HCT116 (cell line): ENCODE results near the gene ITGA1. TPM values are rescaled to one million over a fixed set of nuclear protein-coding genes. Genes with fewer than 3 reads are reported as not detected.

Experiments
- CTCF ChIP-seq, 3 experiments: fragments of 200-600 bp in 1 of 3; sonication (generic) in 1 of 3; IDR thresholded peaks in 2 of 3; conservative IDR thresholded peaks in 1 of 3; 2 replicates each; pipeline ENCODE4 v1.5.1; 2012 to 2017; ENCODE audit warnings: low read depth in 2 of 3, low read length in 2 of 3, antibody characterized with exemption in 1 of 3, borderline replicate concordance in 1 of 3, control low read depth in 1 of 3, mild to moderate bottlenecking in 1 of 3, mixed read lengths in 1 of 3, mixed run types in 1 of 3, moderate library complexity in 1 of 3; ENCODE audit not compliant: insufficient read depth in 1 of 3
- total RNA-seq: library from RNA; stranded (reverse); gene quantifications from one replicate; pipeline ENCODE4 v1.2.1, GENCODE V29; 2021; ENCODE audit not compliant: unreplicated experiment

The ITGA1 gene
- total RNA-seq, 1 experiment from 2014 or later, result 1.8 TPM

GRCh38 chr5:53008751-53009150 lies 221.0 kb downstream of the ITGA1 start (continued):
- TF ChIP-seq CTCF (IDR thresholded peaks at IDR 0.05 in 2 of 3, conservative IDR thresholded peaks at IDR 0.05 in 1 of 3; ENCODE audit: borderline replicate concordance in 1 of 3, insufficient read depth in 1 of 3, low read depth in 2 of 3, low read length in 2 of 3), result no peak

Other genes starting within 250 kb of the ITGA1 start
- gene PELO, start within 50 bp of the ITGA1 start, total RNA-seq, result 16.5 TPM
- gene ITGA2, start 201.4 kb downstream of the ITGA1 start, total RNA-seq, result 36.6 TPM